RPMI8226 (cell line): Measurements from ENCODE around the gene STIMATE.

Experiments used
- DNase-seq: peaks from one replicate; pipeline ENCODE4 v3.0.0-alpha.2; 2015

Gene STIMATE

GRCh38 chr3:52892625-52893311, 4.6 kb downstream of the STIMATE start:
- DNase-seq = no peak

GRCh38 chr3:52892290-52892624, 5.1 kb downstream of the STIMATE start:
- no peak for DNase-seq

- DNase-seq = no peak
Observed at GRCh38 chr3:52891615-52892081, 5.7 kb downstream of the STIMATE start.

- DNase-seq = no peak
Observed at GRCh38 chr3:52891164-52891563, 6.2 kb downstream of the STIMATE start.

- DNase-seq = no peak
Observed at GRCh38 chr3:52890735-52891134, 6.6 kb downstream of the STIMATE start.

DNA sequence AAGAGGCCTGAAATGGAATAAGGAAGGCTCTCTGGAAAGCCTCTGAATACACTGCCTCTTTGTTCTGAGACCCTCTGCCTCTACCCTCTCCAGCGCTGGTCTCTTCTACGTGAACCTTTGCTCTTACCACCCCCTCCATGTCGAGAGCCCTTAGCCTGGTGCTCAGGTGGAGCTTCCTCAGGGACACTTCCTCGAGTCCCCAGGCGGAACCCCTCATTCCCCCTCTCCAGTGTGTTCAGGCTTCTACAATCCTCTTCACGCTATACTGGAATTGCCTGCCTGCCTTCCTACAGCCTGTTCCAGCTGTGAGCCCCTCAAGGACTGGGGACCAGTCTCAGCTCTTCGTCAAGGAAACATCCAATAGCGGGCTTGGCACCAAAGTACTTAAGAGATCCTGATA, 7.4 kb downstream of the STIMATE start:
- no peak for DNase-seq

- DNase-seq = no peak
Observed at GRCh38 chr3:52887166-52887565, 10.2 kb downstream of the STIMATE start.

GRCh38 chr3:52886049-52886730, 11.2 kb downstream of the STIMATE start:
- DNase-seq = no peak

DNA sequence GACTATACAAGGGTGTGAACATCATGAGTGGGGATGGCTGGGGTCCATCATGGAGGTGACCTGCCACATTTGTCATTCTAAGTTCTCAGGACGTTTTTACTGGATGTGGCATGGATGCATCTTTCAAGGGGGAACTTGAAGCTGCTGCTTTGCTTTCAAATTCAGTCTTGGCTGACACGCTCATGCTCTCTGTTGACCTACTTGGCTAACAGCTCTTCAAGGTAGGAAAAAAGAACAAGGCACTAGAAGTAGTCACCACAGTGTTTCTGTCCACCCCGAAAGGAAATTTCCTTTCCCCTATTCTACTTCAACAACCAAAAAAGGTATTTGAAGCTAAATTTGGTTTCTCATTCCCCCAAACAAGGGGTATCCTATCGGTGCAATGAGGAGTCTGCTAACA, 15.0 kb downstream of the STIMATE start:
- no peak for DNase-seq

DNA sequence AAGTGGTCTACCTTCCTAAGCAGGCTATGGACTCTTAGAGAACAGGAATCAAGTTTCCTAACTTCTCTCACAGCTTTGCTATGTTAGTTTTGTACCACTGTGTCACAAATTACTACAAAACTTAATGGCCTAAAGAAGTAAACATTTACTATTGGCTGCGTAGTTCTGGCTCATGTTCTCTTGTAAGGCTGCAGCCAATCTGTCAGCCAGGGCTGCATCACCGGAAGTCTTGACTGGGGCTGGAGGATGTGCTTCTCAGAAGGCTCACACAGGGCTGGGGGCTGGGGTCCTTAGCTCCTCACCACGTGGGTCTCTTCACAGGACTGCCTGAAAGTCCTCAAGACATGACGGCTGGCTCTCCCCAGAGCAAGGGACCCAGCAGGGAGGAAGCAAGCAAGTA, 15.5 kb downstream of the STIMATE start:
- DNase-seq = no peak

DNA sequence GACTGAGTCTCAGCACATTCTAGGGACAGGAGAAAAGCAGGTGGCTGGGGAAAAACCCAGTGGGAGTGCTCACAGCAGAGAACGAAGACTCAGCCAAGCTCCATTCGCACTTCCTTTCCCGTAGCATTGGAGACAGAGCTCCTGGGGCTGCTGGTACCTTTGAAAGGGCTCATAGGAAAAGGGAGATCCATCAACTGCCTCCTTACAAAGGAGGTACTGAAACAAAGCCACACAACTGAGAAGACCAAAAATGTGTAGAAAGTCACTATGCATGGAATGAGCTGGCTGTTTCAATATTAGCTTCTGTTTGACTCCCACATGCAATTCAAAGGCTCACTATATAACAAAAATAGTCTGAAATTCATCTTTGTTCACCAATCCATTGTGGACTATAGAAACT, 16.9 kb downstream of the STIMATE start:
- no peak for DNase-seq

GRCh38 chr3:52880047-52880446, 17.3 kb downstream of the STIMATE start:
- DNase-seq = no peak

- no peak for DNase-seq
Observed at GRCh38 chr3:52879581-52879980, 17.8 kb downstream of the STIMATE start.

DNA sequence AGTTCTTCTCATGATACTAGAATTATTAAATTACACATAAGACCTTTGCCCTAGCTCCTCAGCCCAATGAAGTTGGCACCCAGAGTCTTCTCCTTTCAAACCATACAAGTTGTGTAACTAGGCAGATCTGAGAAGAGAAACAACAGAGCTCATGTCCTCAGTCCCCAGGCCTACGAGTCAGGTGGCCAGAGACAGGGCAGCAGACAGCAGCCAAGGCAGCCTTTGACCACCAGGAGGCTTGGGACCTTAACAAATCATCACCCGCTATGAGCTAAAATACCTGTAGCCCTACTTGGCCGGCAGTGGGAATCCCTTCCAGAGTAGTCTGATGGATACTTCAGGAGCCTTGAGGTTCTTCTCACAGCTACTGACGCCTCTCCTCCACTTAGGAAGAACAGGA, 18.3 kb downstream of the STIMATE start:
- DNase-seq = no peak

DNA sequence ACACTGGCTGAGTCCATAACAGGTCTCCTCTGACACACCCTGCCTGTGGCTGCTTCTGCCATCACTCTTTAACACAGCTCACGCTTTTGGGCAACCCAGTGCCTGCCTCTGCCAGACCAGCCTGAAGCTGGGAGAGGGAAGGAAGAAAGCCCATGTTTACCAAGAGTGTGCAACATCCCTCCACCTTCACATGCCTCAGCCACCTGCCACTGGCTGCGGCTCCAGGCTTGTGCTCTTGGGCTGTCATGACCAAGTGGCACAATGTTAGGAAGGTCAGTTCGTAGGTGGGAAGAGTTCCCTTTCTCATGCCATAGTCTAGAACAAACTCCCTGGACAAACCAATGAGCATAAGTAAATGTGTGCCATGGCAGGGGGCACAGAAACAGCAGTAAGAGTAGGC, 20.3 kb downstream of the STIMATE start:
- DNase-seq = no peak

- DNase-seq = no peak
Observed at GRCh38 chr3:52874864-52875587, 22.3 kb downstream of the STIMATE start.

DNA sequence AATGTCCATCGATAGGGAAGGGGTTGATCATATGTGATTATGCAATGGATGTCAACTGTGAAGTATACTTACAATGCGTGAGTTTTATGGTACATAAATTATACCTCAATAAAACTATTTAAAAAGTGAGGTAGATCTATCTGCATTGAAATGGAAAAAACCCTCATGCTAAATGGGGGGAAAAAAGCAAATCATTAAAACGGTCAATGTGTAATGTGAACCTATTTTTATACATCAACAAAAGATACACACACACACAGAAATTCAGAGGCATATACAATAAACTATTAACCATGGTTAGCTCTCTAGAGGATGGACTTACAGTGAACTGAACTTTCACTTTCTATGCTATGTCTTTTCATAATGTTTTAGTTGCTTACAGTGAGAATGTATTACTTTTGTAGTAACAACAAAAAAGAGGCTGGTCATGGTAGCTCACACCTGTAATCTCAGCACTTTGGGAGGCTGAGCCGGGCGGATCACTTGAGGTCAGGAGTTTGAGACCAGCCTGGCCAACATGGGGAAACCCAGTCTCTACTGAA, 23.1 kb downstream of the STIMATE start:
- no peak for DNase-seq

- DNase-seq = no peak
Observed at GRCh38 chr3:52873433-52874159, 23.8 kb downstream of the STIMATE start.

- no peak for DNase-seq
Observed at GRCh38 chr3:52872245-52872644, 25.1 kb downstream of the STIMATE start.

DNA sequence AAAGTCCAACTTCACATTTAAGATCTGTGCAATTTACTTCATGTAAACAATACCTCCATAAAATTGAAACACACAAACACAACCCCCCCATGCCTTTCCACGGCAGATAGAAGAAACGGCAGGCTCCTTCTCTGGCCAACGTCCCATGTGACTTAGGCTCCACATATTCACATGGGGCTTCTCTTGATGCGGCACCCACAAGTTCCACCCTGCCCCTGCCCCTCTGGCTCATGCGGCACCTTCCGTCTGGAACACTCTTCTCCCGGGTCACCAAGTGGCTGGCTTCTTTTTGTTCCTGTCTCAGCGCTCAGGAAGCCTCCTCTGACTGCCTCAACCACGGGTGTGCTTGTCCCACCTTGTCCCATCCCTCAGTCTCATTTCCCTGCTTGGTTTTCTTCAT, 25.6 kb downstream of the STIMATE start:
- no peak for DNase-seq

DNA sequence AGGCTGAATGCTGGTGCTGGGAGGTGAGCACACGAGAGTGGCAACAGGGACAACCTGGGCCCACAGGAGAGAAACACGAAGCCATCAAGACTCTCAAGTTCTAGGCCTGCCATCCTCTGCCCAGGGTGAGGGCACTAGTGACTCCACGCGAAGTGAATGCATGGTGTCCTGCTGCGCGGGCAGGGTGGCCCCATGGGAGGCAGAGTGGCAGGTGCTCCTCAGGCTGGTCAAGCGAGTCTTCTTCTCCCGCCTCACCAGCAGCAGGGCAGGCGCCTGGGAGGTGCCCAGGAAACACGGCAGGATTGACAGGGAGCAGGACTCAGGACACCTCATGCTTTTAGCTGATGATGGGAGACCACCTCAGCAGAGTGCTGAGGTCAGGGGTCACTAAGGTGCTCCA, 26.9 kb downstream of the STIMATE start:
- DNase-seq = no peak

- no peak for DNase-seq
Observed at GRCh38 chr3:52866427-52866826, 30.9 kb downstream of the STIMATE start.

DNA sequence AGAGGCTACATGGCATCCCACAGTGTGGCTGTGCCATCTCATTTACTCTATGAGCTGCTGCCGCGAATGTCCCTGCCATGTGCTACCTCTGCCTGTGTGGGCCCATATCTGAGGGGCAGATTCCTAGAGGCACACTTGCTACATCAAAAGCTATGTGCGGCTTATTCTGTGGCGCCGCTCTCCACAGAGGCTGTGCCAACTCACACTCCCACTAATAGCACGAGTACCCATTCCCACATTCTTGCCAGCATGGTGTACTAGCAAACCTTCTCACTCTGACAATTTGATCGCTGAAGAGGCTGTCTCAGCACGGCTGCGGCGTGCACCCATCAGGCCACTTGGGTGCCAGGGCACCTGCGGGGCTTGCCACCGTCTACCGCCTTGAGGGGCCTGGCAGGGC, 31.4 kb downstream of the STIMATE start:
- no peak for DNase-seq
